Stimulated activated CD8-positive, alpha-beta memory T cell treated with anti-CD3 and anti-CD28 coated beads, Interleukin-15, amount 100 ng/mL, for 1 hour (primary cell): ENCODE data around the gene ANKRD44.
A peak's percentile ranks its signal among the peaks of the same experiment; 100 is the strongest.
"Not testable (repeated sequence)": the region's sequence is repeated elsewhere in the genome, so short reads cannot be mapped to it uniquely, and the experiment has no call there.

ENCODE experiments used
- DNase-seq: peaks from one replicate; pipeline ENCODE4 v3.0.0-alpha.2; 2020; ENCODE audit warnings: low read depth

The ANKRD44 gene

DNA sequence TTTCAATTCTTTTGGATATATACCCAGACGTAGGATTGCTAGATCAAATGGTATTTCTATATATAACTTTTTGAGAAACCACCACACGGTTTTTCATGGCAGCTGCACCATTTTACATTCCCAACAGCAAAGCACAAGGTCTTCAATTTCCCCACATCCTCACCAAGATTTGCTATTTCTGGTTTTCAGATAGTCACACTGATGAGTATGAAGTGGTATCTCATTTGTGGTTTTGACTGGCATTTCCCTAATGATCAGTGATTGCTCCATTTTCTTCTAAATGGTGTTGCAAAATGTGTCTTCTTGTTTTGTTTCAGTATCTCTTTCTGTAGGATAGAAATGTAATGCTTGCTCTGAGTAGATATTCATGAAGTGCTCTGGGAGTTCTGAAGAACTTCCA lies 52.0 kb downstream of the ANKRD44 start:
- no peak for DNase-seq

- no peak for DNase-seq
These were observed 53.9 kb downstream of the ANKRD44 start for GRCh38 chr2:197256547-197257170.

DNA sequence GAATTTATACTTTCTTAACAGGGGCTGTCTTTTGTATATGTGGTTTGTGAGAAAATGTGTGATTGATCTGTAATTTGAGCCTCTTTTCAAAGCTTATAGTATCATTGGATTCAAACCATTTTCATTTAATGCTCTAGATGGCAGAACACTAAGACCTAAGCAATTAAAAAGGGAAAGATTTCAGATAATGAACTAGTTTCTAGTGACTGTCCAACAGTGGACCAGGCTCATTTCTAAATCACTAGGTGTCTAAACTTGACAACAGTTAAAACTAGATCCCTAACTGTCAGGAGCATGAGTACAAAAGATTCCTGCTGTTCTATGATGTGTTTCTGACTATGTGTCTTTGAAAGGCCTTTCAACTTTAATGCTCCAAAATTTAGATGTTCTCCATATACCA lies 54.6 kb downstream of the ANKRD44 start:
- DNase-seq: no peak

- peak; percentile 38 for DNase-seq
These were observed 55.0 kb downstream of the ANKRD44 start for GRCh38 chr2:197255543-197255942.

DNA sequence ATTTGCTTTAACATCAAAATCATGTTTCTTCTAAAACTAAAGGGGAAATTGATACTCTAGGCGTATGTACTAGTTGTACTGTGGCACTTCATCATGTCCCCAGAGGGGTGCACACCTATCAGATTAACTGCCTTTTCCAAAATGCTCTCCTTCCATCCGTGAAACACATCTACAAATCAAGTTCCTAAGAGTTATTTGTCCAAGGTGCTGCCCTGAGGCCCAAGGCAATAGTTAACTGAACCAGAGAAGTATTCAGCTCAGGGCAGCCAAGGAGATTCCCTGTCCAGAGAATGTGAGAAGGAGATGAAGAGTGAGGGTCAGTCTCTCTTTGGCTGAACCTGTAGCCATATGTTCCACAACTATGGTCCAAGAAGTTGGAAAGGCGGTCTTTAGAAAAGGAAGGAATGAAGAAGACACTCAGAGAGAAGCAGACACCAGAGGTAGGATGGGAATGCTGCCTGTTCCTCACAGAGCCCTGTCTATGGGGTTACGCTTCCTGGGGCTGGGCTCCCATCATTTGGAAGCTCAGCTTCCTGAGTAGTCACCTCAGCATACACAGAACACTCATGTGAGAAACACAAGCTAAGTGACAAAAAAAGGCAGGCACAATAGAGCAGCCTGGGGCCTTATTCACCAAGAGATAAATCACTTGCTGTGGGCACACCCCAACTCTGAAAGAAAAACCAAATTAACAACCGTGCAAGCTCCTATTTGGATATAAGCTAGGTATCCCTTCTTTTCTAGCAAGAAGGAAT lies 55.6 kb downstream of the ANKRD44 start:
- DNase-seq: no peak

GRCh38 chr2:197251576-197251975 lies 59.0 kb downstream of the ANKRD44 start:
- DNase-seq: no peak

GRCh38 chr2:197251163-197251562 lies 59.4 kb downstream of the ANKRD44 start:
- no peak for DNase-seq

DNA sequence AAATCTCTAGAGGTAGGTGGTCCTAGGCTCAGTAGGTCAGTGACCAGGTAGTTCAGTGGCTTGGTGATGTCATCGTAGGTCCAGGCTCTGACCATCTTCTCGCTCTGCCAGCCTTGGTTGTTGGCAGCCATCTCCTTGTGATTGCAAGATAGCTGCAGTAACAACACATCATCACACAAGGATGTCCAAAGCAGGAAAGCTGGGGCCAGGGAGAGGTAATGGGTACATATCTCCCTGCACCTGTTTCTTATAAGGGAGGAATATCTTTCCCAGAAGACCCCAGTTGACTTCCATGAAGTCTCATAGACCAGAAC lies 60.5 kb downstream of the ANKRD44 start:
- no peak for DNase-seq

DNA sequence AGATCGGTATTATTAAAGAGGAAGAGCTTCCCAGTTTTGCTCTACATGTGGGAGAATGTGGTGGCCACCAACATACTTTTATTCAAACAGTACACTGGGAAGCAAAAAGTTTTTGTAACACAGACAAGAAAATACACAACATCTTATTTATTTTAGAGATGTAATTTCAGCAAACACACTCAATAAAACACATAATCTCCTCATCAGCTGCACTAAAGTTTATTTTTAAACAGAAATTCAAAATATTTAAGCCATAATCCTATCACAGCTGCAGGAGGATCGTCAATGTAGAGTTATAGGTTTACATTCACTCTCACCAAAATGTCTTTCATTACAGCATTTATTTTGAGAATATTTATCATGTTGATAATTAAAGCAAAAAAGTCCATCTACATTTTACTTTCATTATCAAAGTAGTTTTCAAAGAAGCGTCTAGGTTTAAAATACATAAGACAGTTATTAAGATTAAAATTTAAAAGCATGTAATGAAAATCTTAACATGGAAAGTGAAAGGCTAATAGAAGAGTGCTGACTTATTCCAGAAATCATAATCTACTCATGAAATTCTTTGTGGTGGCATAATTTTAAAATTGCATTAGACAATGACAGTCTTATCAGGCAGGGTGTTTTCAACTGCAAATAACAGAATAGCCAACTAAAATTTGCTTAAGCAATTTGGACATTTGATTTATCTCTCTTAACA lies 61.0 kb downstream of the ANKRD44 start:
- DNase-seq: no peak

GRCh38 chr2:197248623-197249022 lies 62.0 kb downstream of the ANKRD44 start:
- DNase-seq: no peak

- DNase-seq: no peak
These were observed 62.6 kb downstream of the ANKRD44 start for GRCh38 chr2:197248001-197248401.

- DNase-seq: no peak
These were observed 63.5 kb downstream of the ANKRD44 start for GRCh38 chr2:197247083-197247482.

DNA sequence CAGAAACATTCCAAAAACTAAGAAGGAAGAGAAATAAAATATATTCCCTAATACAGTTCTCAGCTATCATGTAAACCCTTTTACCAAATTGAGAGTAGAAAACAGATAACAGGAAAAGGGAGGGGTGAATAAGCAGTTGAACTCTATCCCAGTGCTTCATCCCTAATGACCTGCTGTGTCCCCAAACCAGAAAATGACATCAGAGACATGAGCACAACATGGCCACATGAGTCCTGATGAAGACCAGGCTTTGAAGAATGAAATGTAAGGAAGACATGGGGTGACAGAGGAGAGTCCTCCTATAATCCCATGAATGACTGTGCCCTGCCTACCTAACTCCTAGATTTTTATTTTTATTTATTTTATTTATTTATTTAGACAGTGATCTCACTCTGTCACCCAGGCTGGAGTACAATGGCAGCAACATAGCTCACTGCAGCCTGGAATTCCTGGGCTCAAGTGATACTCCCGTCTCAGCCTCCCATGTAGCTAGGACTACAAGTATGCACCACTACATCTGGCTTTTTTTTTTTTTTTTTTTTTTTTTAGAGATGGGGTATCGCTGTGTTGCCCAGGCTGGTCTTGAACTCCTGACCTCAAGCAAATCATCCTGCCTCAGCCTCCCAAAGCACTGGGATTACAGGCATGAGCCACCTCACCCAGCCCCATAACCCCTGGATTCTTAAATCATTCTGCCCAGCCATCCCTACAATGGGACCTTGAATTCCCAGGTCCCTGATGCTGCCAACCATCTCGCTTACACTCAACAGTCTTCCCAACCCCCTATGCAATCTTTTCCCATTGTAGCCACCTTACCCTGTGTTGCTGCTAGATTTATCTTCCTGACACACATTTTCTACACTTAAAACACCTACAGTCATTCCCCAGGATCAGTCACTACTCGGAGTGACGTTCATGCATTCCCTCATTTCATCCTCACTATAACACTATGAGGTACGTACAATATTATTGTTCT lies 64.5 kb downstream of the ANKRD44 start:
- no peak for DNase-seq

GRCh38 chr2:197244349-197244748 lies 66.2 kb downstream of the ANKRD44 start:
- DNase-seq: no peak

DNA sequence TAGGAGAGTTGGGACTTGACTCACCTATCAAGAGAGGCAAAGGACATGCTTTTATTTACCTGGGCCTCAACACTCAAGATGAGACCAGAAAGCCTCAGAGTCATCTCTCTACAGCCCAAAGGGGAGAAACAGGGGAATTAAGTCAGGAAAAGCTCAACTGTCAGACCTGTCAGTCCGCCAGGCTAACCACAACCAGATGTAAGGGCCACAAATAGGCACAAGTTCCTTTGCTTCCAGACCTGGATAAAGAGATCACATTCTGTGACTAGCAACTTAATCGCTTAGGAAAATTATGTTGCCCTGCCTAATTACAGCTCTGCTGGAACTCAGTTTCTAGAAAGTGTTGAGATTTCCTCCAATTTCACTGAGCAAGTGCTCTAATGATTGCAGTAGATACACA lies 67.9 kb downstream of the ANKRD44 start:
- no peak for DNase-seq

DNA sequence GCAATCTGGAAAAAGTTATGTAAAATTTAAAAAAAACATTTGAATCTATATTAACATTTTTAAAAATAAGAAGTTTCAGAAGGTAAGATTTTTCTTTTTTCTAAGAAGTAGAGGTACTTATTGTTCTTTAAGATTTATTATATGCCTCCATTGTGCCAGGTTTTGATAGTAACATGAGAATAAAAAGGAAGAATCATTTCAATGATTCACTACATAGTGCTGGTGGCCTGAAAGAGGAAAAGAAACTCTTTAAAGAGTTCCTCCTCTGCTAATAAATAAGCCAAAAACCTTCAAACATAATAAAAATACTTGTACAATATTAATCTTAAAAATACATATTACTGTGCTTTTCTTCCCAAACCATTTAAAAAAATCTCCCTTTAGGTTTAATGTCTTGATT lies 69.0 kb downstream of the ANKRD44 start:
- DNase-seq: no peak

GRCh38 chr2:197241153-197241552 lies 69.4 kb downstream of the ANKRD44 start:
- DNase-seq: no peak

- DNase-seq: no peak
These were observed 70.0 kb downstream of the ANKRD44 start for GRCh38 chr2:197240421-197241041.

DNA sequence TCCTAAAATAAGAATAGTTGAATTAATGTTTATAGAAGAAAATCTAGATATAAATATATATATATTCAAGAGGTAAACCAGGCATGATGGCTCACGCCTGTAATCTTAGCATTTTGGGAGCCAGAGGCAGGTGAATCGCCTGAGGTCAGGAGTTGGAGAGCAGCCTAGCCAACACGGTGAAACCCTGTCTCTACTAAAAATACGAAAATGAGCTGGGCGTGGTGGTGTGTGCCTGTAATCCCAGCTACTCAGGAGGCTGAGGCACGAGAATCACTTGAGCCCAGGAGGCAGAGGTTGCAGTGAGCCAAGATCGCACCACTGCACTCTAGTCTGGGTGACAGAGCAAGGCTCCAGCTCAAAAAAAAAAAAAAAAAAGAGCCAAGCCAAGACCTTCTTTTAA lies 70.6 kb downstream of the ANKRD44 start:
- not testable (repeated sequence) for DNase-seq

DNA sequence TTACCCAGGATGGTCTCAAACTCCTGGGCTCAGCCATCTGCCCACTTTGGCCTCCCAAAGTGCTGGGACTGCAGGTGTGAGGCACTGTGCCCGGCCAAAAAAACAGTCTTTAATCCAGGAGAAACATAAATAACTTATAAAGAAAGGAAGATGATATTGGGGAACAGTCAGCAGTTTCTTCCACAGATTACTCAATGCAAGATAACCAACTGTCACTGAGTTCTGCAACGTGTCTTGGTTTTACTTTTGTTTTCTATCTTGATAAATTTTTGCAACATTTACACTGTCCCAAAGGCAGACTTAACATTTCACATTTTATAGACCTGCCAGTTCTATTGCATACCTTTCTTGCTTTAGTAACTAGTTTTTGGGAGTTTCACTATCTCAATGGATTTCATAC lies 71.1 kb downstream of the ANKRD44 start:
- no peak for DNase-seq

DNA sequence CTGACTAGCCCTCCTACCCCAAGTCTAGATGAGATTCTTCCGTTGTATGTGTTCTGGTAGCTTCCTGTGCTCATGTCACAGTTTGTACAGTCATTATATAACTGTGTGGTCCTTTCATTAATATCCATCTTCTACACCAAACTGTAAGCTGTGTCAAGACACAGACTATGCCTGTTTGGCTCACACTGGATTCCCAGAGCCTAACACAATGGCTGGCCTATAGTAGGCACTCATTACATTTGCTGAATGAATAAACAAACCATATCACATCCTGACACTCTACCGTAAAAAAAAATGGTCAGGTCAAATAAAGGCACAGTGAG lies 72.6 kb downstream of the ANKRD44 start:
- DNase-seq: no peak
